NT2/D1 (cell line): ENCODE measurements around the gene RAB15.

ENCODE experiments used
- YY1 ChIP-seq: IDR thresholded peaks from 2 replicates; pipeline ENCODE4 v1.6.1; 2011; ENCODE audit not compliant: insufficient read length, insufficient read depth
- ZNF274 ChIP-seq: IDR thresholded peaks from 2 replicates; pipeline ENCODE4 v1.6.1; 2011; ENCODE audit warnings: mild to moderate bottlenecking, low read depth, low read length

- TF ChIP-seq YY1 (no peak), ZNF274 (no peak)
Observed at GRCh38 chr14:64927031-64927430, 45.1 kb downstream of the RAB15 start.
